Right cardiac atrium (tissue), 5 donors: Measurements from ENCODE around the gene TCERG1. TPM values are rescaled to one million over a fixed set of nuclear protein-coding genes. Genes with fewer than 3 reads are reported as not detected.

Experiments used
- ATAC-seq, 2 donors: fragments of 200-7000 bp; cut with Tn5 transposase; one replicate each; pipeline versions ENCODE4 v1.8.0 to v1.9.1; 2020; ENCODE audit warnings: moderate library complexity in 2 of 2, mild to moderate bottlenecking in 1 of 2
- DNase-seq, 3 donors: peaks; one replicate each; pipeline ENCODE4 v3.0.0-alpha.2; 2020
- H3K27ac ChIP-seq: one replicate; pipeline ENCODE4 v1.5.1; 2013; ENCODE audit warnings: mild to moderate bottlenecking, low read length, control low read depth, moderate library complexity
- H3K27me3 ChIP-seq: one replicate; pipeline ENCODE4 v1.6.1; 2013; ENCODE audit not compliant: control insufficient read depth, insufficient read depth
- H3K4me1 ChIP-seq: one replicate; pipeline ENCODE4 v1.6.1; 2013; ENCODE audit warnings: low read length; ENCODE audit not compliant: control insufficient read depth, insufficient read depth
- H3K4me3 ChIP-seq: one replicate; pipeline ENCODE4 v1.5.1; 2013; ENCODE audit warnings: low read length, control low read depth
- H3K9me3 ChIP-seq: one replicate; pipeline ENCODE4 v1.6.1; 2013; ENCODE audit warnings: low read length; ENCODE audit not compliant: control insufficient read depth
- WGBS: extraction: QIAGEN DNeasy Blood & Tissue Kit; methylation state at CpG from one replicate; pipeline ENCODE4 v1.1.7; 2013; 5-methylcytosine and 5-hydroxymethylcytosine counted together
- intact Hi-C, 4 donors: fragments of 100-400 bp; cut with DNase I; formaldehyde crosslinking; loops; one replicate each; pipeline versions ENCODE4 v1.11.0 to v1.14.0; 2022 to 2023
- polyA plus RNA-seq: library from polyadenylated mRNA; stranded (reverse); fragments of 200-250 nt; gene quantifications from one replicate; pipeline ENCODE4 v1.2.3, GENCODE V29; 2013
- total RNA-seq, 4 donors: library from RNA; stranded (reverse); fragmentation: NEBNext Ultra II Directional; extraction: Animal tissue kit (Norgen Biotek cat#: 25700); gene quantifications; one replicate each; pipeline ENCODE4 v1.2.1, GENCODE V29; 2021
- donor health status: healthy with polysubstance abuse.
- donor health status: DM: no; HTN: yes; CAD: no.
- donor health status: DM: no; HTN: no; CAD: no.
- donor health status: DM: no; HTN: yes; CAD: no; lungs with severe emphysema.
- donor health status: DM: yes; HTN: yes; CAD: no.

Gene TCERG1
- total and polyA plus RNA-seq, 5 donors = 17.8 to 27.9 (median 23.1) TPM

DNA sequence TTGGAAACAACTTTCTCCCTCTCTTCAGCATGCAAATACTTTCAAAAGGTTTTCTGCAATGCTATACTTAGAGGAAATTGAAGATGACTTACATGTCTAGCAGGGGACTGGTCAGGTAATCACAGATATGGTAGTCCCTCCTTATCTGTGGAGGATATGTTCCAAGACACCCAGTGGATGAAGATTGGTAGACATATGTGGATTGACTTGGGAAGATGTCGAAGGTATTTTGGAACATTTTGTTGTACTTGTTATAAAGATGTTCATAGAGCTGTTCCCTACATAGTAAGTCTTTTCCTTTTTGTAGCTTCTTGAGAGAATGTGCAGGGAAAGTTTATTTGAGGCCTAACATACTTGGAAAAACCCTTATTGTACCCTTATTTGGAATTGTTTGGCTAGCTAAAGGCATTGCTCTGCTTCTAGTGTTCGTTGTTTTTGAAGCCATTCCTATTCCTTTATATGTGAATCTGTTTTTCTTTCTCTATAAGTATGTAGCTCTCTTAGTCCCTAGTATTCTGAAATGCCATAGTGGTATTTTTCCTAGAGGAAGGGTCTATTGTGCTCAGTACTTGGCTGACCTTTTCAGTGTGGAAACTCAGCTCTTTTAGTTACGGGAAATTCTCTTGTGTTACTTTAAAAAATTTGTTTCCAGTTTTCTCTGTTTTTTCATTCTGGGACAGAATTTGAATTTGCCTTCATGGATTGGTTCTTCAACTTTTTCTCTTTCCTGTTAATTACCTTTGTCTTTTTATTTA is 43.1 kb downstream of the TCERG1 start:
- DNase-seq = no peak
- intact Hi-C loops = no loop called here
- Histone ChIP-seq H3K27me3 (no peaks in the 10 kb centered on the region), H3K9me3 (no peaks in the 10 kb centered on the region), H3K27ac (no peak overlapping the region), H3K4me1 (no peaks in the 10 kb centered on the region), H3K4me3 (no peak overlapping the region)
- WGBS = 79% methylated on average over 3 of the region's 3 CpGs
- peak in 1 of 2 donors; percentile 56 for ATAC-seq

DNA sequence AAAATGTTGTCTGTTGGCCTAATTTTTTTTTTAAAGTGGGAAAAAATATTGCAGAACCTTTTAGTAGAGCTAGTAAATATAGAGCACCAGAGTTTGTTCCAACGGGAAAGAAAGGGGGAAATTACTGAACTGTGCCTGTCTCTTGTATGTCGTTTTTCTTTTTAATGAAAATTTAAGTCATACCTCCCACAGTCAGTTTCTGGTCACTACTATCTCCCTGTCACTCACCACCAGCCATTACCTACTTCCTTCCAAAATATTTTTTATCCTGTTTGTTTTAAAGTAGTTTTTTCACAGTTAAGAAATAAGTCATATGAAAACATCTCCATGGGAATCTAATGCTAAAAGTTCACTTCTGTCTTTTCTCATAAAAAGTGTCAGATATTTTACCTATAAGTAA is 47.5 kb downstream of the TCERG1 start:
- Histone ChIP-seq H3K4me3 (no peak overlapping the region), H3K27me3 (no peaks in the 10 kb centered on the region), H3K9me3 (no peaks in the 10 kb centered on the region), H3K4me1 (no peaks in the 10 kb centered on the region), H3K27ac (no peak overlapping the region)
- 51% methylated on average over 2 of the region's 2 CpGs for WGBS
- DNase-seq = no peak
- ATAC-seq = no peak
- intact Hi-C loops = no loop called here

DNA sequence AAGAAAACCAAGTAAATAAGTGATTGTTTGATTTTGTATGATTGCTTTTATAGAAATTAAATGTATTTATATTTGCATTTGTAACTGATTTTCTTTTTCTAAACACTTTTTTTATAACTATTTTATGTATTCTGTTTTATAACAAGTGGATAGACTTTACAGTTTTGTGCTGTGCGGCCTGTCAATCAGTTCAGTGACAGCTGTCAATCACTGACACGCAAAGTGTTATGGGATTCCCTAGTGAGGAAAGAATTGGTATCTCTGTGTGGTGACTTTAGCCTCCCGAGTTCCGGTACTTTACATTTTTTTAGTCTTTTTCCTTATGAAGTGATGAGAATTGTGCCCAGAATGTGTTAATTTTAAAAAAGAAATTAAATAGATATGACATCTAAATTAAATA is 52.5 kb downstream of the TCERG1 start:
- H3K27me3 ChIP-seq = no peaks in the 10 kb centered on the region
- 95% methylated on average over 4 of the region's 4 CpGs for WGBS

DNA sequence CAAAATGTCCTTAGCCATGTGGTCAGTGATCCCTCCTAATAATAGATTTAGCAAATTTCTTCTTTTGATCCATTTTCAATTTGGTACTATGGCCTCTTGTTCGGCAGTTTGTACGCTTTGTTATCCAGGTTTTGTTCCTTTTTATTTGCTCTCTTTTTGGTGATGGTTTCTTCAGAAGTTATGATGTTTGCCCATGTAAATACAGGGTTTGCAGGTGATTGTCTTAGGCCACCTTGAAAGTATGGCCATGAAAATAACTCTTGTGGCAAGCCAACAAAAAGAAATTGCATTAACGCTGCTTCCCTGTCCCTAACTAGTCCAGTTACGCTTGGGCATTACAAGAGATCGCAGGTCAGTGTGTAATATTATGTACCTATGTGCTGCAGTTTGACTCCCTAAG is 60.3 kb downstream of the TCERG1 start:
- Histone ChIP-seq H3K27ac (no peak overlapping the region), H3K27me3 (no peaks in the 10 kb centered on the region), H3K4me3 (no peak overlapping the region), H3K9me3 (no peaks in the 10 kb centered on the region), H3K4me1 (no peaks in the 10 kb centered on the region)
- 98% methylated on average over 5 of the region's 5 CpGs for WGBS
- no peak for ATAC-seq
- intact Hi-C loops = no loop called here
- no peak for DNase-seq

More for the DNA sequence above, 52.5 kb downstream of the TCERG1 start:
- ATAC-seq (no peak), DNase-seq (no peak)
- intact Hi-C loops = no loop called here
- no peak overlapping the region for H3K27ac ChIP-seq
- H3K4me1 ChIP-seq = no peaks in the 10 kb centered on the region
- no peak overlapping the region for H3K4me3 ChIP-seq
- H3K9me3 ChIP-seq = no peaks in the 10 kb centered on the region

DNA sequence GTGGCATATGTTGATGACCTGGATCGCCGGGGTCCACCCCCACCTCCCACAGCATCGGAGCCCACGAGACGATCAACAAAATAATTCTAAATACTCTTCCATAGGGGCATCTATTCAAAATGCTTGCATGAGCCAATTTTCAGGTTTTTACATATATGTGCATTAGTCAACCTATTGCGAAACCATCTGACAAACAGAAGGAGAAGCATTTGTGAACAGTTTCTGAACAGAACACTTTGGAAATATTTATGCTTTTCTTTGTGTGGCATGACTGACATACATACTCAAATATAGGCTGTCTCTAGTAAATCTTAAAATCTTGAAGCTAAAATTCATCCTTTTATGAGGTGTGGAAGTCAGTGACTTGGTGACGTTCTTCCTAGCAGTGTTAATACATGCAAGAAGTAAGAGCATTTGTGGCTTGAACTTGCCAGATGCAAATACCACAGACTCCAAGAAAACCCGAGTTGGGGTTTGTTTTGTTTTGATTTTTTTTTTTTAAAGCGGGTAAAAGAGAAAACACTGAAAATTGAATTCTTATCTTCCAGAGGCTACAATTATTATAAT is 63.5 kb downstream of the TCERG1 start:
- Histone ChIP-seq H3K4me1 (no peaks in the 10 kb centered on the region), H3K4me3 (no peak overlapping the region), H3K27me3 (no peaks in the 10 kb centered on the region), H3K9me3 (no peaks in the 10 kb centered on the region), H3K27ac (no peak overlapping the region)
- DNase-seq (no peak), ATAC-seq (no peak)
- WGBS = 91% methylated on average over 9 of the region's 9 CpGs
- intact Hi-C loops = no loop called here

DNA sequence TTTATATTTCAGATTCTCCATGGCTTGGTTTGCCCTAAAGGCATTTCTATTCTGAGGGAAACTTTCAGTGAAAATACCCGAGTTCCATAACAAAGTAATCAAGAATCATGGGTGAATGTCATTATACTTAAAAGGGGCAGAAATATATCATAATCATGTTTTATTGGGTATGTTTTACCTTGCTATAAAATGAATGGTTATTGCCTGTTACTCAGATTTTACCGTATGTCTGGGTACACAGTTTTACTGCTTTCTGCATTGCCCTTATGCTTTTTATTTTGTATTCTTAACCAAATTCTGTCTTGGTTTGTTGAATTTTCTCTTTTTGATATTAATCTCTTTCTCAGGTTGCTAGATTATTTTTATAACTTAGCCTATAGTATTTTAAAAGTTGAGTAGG is 66.3 kb downstream of the TCERG1 start:
- H3K27ac ChIP-seq = no peak overlapping the region
- DNase-seq = no peak
- H3K27me3 ChIP-seq = no peaks in the 10 kb centered on the region
- H3K4me3 ChIP-seq = no peak overlapping the region
- intact Hi-C loops = no loop called here
- no peaks in the 10 kb centered on the region for H3K4me1 ChIP-seq
- no peak for ATAC-seq
- WGBS = 88% methylated on average over 2 of the region's 2 CpGs
- H3K9me3 ChIP-seq = no peaks in the 10 kb centered on the region

DNA sequence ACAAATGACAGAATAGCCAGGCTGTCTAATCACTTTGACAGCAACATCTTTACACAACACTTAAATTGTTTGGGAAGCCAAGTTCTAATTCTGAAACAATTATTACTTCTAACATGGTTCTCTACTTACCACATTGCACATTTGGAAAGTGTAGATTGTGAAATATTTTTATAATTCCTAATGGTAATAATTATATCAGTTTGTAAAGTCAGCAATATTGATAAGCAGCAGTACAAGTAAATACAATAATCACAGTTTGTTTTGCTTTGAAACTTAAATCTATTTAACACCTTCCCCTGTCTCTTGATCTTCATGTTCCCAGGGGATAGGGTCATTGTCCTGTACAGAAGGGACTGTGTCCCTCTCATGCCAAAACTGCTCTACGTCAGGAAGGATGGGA is 67.4 kb downstream of the TCERG1 start:
- Histone ChIP-seq H3K9me3 (no peaks in the 10 kb centered on the region), H3K4me1 (no peaks in the 10 kb centered on the region), H3K27ac (no peak overlapping the region), H3K4me3 (no peak overlapping the region), H3K27me3 (no peaks in the 10 kb centered on the region)
- intact Hi-C loops = no loop called here
- WGBS = 73% methylated on average over 1 of the region's 1 CpG
- ATAC-seq (no peak), DNase-seq (no peak)

DNA sequence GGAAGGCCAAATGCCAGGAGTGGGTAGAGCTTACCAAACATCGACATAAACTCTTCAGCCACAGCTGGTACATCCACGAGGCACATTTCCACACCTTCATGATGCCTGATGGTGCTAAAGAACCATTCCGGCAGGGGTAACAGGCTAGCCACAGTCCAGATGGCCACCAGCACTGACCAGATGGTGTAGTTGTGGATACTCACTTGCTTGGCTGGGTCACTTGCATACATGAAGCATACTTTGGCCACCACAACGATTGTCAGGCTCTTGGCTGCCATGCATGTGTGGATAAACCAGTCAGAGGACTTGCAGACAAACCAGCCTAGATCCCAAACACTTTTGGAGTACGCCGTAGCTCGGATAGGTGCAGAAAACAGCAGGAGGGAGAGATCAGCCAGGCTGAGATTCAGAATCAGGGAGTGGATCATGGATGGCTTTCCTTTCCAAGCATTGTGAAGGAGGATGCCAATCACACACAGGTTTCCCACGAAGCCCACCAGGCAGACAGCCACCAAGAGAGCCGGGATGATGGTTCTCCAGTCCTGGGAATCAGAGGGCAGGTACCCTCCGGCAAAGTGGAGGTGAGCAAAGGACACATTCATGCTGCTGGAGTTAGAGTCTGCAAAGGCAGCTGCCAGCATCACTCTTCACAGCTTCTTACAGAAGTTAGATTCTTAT is 68.5 kb downstream of the TCERG1 start:
- no peaks in the 10 kb centered on the region for H3K9me3 ChIP-seq
- peak in 1 of 2 donors; percentile 29 for ATAC-seq
- no peak overlapping the region for H3K27ac ChIP-seq
- peak in 1 of 3 donors; percentile 36 for DNase-seq
- 73% methylated on average over 10 of the region's 10 CpGs for WGBS
- no peak overlapping the region for H3K4me3 ChIP-seq
- no peaks in the 10 kb centered on the region for H3K4me1 ChIP-seq
- H3K27me3 ChIP-seq = no peaks in the 10 kb centered on the region
- intact Hi-C loops = no loop called here

DNA sequence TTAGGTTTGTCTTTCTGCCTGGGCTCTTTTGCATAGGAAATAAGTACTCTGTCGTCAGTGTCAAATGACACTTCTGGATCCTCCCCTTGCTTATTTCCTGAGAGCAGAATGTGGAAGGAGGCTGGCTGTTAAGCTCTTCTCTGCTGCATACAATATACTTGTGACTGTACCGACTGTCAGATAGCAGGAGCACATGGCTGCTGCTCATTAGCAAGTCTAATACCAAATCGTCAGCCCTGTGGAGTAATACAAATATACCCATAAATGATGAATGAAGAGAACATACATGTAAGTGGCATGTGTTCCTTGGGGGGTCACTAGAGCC is 69.0 kb downstream of the TCERG1 start, which contains the start of gene GPR151:
TSS of gene GPR151 (minus strand) at position 40 of the 325 bp plus-strand sequence. CDS start 77 bp downstream, outside the sequence.
- 10% methylated on average over 3 of the region's 3 CpGs for WGBS

DNA sequence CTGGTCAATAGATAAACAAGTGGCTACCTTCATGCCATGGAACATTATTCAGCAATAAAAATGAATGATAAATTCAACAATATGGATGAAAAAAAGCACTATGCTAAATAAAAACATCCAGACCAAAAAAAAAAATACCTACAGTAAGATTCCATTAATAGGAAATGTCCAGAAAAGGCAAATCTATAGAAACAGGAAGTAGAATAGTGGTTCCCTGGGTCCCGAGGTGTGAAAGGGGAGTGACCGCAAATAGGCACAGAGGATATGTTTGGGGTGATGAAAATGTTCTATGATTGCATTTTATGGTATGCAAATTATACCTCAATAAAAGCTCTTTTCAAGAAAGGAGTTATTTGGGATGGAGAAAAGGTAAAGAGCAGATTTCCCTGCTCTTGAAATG is 72.4 kb downstream of the TCERG1 start:
- no peak overlapping the region for H3K27ac ChIP-seq
- intact Hi-C loops = no loop called here
- no peaks in the 10 kb centered on the region for H3K27me3 ChIP-seq
- H3K4me3 ChIP-seq = no peak overlapping the region
- no peak for ATAC-seq
- no peaks in the 10 kb centered on the region for H3K4me1 ChIP-seq
- no peaks in the 10 kb centered on the region for H3K9me3 ChIP-seq
- DNase-seq = no peak
- 62% methylated on average over 2 of the region's 2 CpGs for WGBS

More for the DNA sequence above, 69.0 kb downstream of the TCERG1 start, which contains the start of gene GPR151:
- DNase-seq (no peak), ATAC-seq (no peak)
- no peak within 1 kb of the TSS for H3K4me3 ChIP-seq
- intact Hi-C loops = no loop called here
- no peak within 1 kb of the TSS for H3K27ac ChIP-seq
- no peaks in the 10 kb centered on the region for H3K27me3 ChIP-seq
- no peaks in the 10 kb centered on the region for H3K9me3 ChIP-seq
- H3K4me1 ChIP-seq = no peaks in the 10 kb centered on the region

DNA sequence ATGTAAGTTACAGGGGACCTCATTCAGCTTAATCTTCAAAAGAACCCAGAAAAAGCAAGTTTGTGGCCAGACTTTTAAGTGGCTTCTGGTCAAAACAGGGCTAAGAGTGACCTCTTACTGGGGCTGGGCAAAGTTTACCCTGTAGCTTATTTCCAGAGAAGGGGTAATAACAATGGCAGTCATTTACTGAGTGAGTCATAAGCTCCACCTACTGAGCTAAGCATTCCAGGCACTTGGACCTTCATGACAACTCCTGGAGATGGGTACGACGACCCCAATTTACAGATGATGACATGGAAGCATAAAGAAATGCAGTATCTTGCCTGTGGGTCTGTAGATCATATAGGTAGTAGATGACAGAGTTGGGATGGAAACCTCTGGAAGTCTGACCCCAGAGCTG is 73.6 kb downstream of the TCERG1 start:
- DNase-seq (no peak), ATAC-seq (no peak)
- H3K27me3 ChIP-seq = no peaks in the 10 kb centered on the region
- no peaks in the 10 kb centered on the region for H3K4me1 ChIP-seq
- intact Hi-C loops = no loop called here
- no peak overlapping the region for H3K27ac ChIP-seq
- H3K9me3 ChIP-seq = no peaks in the 10 kb centered on the region
- no peak overlapping the region for H3K4me3 ChIP-seq
- WGBS = 70% methylated on average over 2 of the region's 2 CpGs
